Peyer's patch (tissue), 4 donors: ENCODE results near the gene MARF1.

Experiments
- CTCF ChIP-seq, 6 experiments: fragments of 450-650 bp in 4 of 6; fragments of 200-600 bp in 2 of 6; sonication (generic) in 1 of 6; IDR thresholded peaks; one replicate each; pipeline ENCODE4 v1.5.1; 2017 to 2019; ENCODE audit warnings: antibody characterized with exemption in 6 of 6, mild to moderate bottlenecking in 3 of 6, moderate library complexity in 1 of 6
- POLR2A ChIP-seq, 2 donors: fragments of 450-650 bp; IDR thresholded peaks; one replicate each; pipeline ENCODE4 v1.5.1; 2017; ENCODE audit warnings: antibody characterized with exemption in 2 of 2, mild to moderate bottlenecking in 2 of 2, moderate library complexity in 2 of 2

- TF ChIP-seq CTCF (IDR thresholded peaks at IDR 0.05) (no peak), POLR2A (IDR thresholded peaks at IDR 0.05) (no peak)
Observed at GRCh38 chr16:15608398-15609285, 34.3 kb downstream of the MARF1 start.
